ENCODE data around the gene STXBP5. TPM values are rescaled to one million over a fixed set of nuclear protein-coding genes. Genes with fewer than 3 reads are reported as not detected.

The STXBP5 gene
- total and polyA plus RNA-seq, 2 of the 4 experiments (the other 2 are of a cell fraction), result 13.2 to 46.4 TPM

- Histone ChIP-seq H3K4me3 (ENCODE audit: insufficient read depth, low read depth, low read length) (no peak overlapping the region), H4K20me1 (ENCODE audit: insufficient read depth, low read length) (no peaks in the 10 kb centered on the region), H3K9me1 (ENCODE audit: insufficient read depth, low read length) (0 out of 2 replicates have a peak, but pooled peaks cover 7% of the 10 kb centered on the region), H2BK120ac (ENCODE audit: low read depth, low read length) (no peak overlapping the region), H3K4me1 (ENCODE audit: control insufficient read depth, insufficient read depth, low read length) (peaks cover 5% of the 10 kb centered on the region), H2AK9ac (replicated peaks; ENCODE audit: low read depth, low read length, poor library complexity) (no peak overlapping the region), H3K23ac (ENCODE audit: low read depth, low read length) (no peak overlapping the region), H3K56ac (ENCODE audit: extremely low read depth, insufficient read depth, low read length) (no peak overlapping the region), H3K9ac (ENCODE audit: low read depth, low read length) (no peak overlapping the region), H3K14ac (replicated peaks; ENCODE audit: low read depth, low read length) (no peak overlapping the region), H3K27ac (ENCODE audit: insufficient read depth, low read length) (no peak overlapping the region), H4K8ac (ENCODE audit: low read depth in 2 of 2, low read length in 2 of 2) (no peak overlapping the region), H4K5ac (ENCODE audit: low read depth, low read length) (no peak overlapping the region), H2BK15ac (ENCODE audit: low read depth, low read length) (no peak overlapping the region), H4K91ac (ENCODE audit: insufficient read depth, low read depth, low read length) (no peak overlapping the region), H3K27me3 (ENCODE audit: control insufficient read depth, insufficient read depth, low read length) (no peaks in the 10 kb centered on the region), H2BK5ac (ENCODE audit: low read depth, low read length, poor library complexity, severe bottlenecking) (no peak overlapping the region), H2AFZ (replicated peaks; ENCODE audit: low read length, poor library complexity) (no peak overlapping the region), H2AK5ac (ENCODE audit: low read depth, low read length) (no peak overlapping the region), H3K36me3 (ENCODE audit: control insufficient read depth, insufficient read depth, low read length) (no peaks in the 10 kb centered on the region), H3K4me2 (ENCODE audit: low read depth, low read length) (no peak overlapping the region), H2BK20ac (ENCODE audit: low read depth, low read length) (no peak overlapping the region), H3K18ac (ENCODE audit: low read depth, low read length) (no peak overlapping the region), H3K79me1 (ENCODE audit: low read depth in 1 of 2, low read length in 2 of 2) (peaks cover 0 to 2% of the 10 kb centered on the region in 2 experiments; a peak in 1 of 4 replicates), H3K9me3 (ENCODE audit: control insufficient read depth, insufficient read depth, low read length) (no peaks in the 10 kb centered on the region), H3K4ac (ENCODE audit: low read depth, low read length) (no peak overlapping the region)
- DNase-seq, result no peak
- intact Hi-C loops (cut with micrococcal nuclease), result no loop called here
- ATAC-seq (ENCODE audit: low read depth), result no peak
- BruUV-seq (replicated peaks), result no TSS peak
- no peak for TF ChIP-seq CHD1 (IDR thresholded peaks at IDR 0.05; ENCODE audit: low read depth, low read length)
- no peak for TF ChIP-seq MAFK (IDR thresholded peaks at IDR 0.05; ENCODE audit: low read depth, low read length)
- in situ Hi-C loops (cut with MboI; ENCODE audit: low sequenced_read_pairs), result no loop called here
- ChIA-PET CTCF (interaction anchor here (1.3 kb wide), 1 partner anchor 11 kb away, joined by 5 read pairs; no protein-coding TSS in a partner anchor), POLR2A (ENCODE audit: unreplicated experiment) (no interaction called here)
- WGBS, 2 experiments (ENCODE audit: extremely low coverage in 2 of 2, insufficient read length in 1 of 2), result no CpG with 5 or more reads among the region's 2 CpGs
- dilution Hi-C loops (cut with HindIII; ENCODE audit: low sequenced_read_pairs, unreplicated experiment), result no loop called here
These were observed 45.3 kb upstream of the STXBP5 start for GRCh38 chr6:147158881-147159280.

All from IMR-90 (cell line).